Measurements from ENCODE around the gene LSG1.

LSG1 gene

GRCh38 chr3:194592798-194593752 is 78.9 kb downstream of the LSG1 start:
- TF ChIP-seq CREB1 (IDR thresholded peaks at IDR 0.05; ENCODE audit: low read depth) = no peak
- TF ChIP-seq TCF12 (IDR thresholded peaks at IDR 0.05; ENCODE audit: low read depth) = peak; percentile 96
- peak; percentile 78 for TF ChIP-seq CEBPB (IDR thresholded peaks at IDR 0.05)
- 0 out of 2 replicates have a peak, but pooled peaks have one; percentile 36 for TF ChIP-seq USF1 (IDR thresholded peaks at IDR 0.05)
- no peak for TF ChIP-seq REST (IDR thresholded peaks at IDR 0.05; ENCODE audit: low read depth)
- TF ChIP-seq EGR1 (IDR thresholded peaks at IDR 0.05) = no peak
- no peak for TF ChIP-seq ZBTB7A (IDR thresholded peaks at IDR 0.05; ENCODE audit: low read depth)
- TF ChIP-seq EP300 (IDR thresholded peaks at IDR 0.05; ENCODE audit: borderline replicate concordance) = peak; percentile 88
- peak; percentile 75 for TF ChIP-seq MAX (IDR thresholded peaks at IDR 0.05)
- peak; percentile 71 for TF ChIP-seq YY1 (IDR thresholded peaks at IDR 0.05; ENCODE audit: low read depth)
- no peak for TF ChIP-seq TAF1 (IDR thresholded peaks at IDR 0.05; ENCODE audit: low read depth)
- peak; percentile 33; the same call in 1 of the 2 replicates for TF ChIP-seq RAD21 (IDR thresholded peaks at IDR 0.05; ENCODE audit: low read depth)
- TF ChIP-seq FOXM1 (IDR thresholded peaks at IDR 0.05; ENCODE audit: borderline replicate concordance, low read depth) = peak; percentile 76
- TF ChIP-seq TEAD4 (IDR thresholded peaks at IDR 0.05) = peak; percentile 99
- peak; percentile 99 for TF ChIP-seq NFIC (IDR thresholded peaks at IDR 0.05)

Data from Ishikawa (cell line).